ENCODE results near the gene TMEM92.

- TF ChIP-seq GATA2 (IDR thresholded peaks at IDR 0.05; ENCODE audit: low read depth, low read length), result no peak
- no peak for TF ChIP-seq GATA3 (IDR thresholded peaks at IDR 0.05; ENCODE audit: low read depth, low read length)
Measured at GRCh38 chr17:50318501-50319285, 44.4 kb downstream of the TMEM92 start.

Measured in SH-SY5Y (cell line).